GM21528 (cell line): ENCODE data around the gene COMMD3.

Source experiments
- ATAC-seq: cut with Tn5 transposase; IDR thresholded peaks from one replicate; pipeline ENCODE4 v1.9.1; 2021; ENCODE audit warnings: mild to moderate bottlenecking, moderate library complexity; ENCODE audit not compliant: unreplicated experiment, low FRiP score

The COMMD3 gene

DNA sequence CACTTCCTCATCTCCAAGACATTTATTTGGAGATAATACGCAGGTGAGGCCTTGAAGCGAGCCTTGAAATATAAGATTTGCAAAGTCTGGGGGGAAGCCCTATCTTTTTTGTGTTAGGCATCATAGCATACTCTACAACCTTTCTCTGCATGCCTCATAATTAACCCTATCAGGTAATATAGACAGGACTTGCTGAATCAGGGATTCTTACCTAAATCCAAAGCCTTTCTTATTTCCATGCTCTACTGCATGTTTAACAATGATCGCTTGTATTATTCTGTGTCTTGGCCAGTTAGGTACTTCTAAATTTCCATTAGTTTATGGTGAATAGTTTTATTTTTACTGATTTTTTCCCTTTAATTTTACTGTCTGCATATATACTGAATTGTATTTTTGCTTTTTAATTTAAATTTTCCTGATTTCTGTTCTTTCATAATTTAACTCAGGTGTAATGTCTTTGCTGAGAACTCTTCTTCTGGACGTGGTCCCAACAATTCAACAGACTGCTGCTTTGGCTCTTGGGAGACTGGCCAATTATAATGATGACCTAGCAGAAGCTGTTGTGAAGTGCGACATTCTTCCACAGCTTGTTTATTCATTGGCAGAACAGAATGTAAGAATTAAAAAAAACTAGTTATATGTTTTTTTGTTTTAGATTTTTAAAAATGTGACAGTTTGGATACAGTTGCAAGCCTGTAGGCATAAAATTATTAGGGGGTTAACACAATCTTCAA is 48.4 kb downstream of the COMMD3 start:
- no peak for ATAC-seq

DNA sequence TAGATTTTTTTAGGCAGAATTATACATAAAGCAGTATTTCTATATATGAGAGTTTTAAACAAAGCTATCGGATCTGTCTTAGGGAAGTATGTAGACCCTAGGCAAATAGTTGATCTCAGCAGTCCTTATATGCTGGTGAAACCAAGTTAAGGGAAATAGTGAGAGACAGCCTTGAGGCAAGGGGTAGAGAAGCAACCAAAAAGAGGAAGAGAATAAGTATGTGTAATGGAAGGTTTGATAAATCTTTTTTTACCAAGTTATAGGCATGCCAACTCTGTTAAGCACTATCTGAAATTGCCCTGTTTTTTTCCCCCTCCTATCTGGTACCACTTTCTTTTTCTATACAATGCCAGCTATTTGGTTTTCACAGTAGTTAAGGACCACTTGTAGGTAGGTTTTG is 49.0 kb downstream of the COMMD3 start:
- ATAC-seq = peak; percentile 52

DNA sequence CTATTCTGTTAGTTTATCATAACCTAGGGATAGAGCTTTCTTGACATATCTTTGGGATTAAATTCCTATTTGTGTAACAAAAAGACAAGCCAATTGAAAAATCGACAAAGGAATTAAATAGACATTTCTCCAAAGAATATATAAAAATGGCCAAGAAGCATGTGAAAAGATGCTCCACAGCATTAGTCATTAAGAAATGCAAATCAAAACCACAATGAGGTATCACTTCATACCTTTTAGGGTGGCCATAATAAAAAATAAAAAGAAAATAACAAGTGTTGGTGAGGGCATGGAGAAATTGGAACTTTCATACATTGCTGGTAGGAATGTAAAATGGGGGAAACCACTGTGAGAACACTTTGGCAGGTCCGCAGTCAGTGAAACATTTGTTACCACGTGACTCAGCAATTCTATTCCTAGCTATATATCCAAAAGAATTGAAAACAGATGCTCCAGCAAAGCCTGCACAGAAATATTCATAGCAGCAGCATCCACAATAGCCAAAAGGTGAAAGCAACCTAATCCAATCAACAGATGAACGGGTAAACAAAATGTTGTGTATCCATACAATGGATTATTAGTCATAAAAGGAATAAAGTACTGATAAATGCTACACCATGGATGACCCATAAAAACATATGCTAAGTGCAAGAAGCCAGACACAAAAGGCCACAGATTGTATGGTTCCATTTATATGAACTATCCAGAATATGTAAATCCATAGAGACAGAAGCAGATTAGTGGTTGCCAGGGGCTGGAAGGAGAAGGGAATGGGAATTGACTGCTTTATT is 49.7 kb downstream of the COMMD3 start:
- ATAC-seq = no peak

DNA sequence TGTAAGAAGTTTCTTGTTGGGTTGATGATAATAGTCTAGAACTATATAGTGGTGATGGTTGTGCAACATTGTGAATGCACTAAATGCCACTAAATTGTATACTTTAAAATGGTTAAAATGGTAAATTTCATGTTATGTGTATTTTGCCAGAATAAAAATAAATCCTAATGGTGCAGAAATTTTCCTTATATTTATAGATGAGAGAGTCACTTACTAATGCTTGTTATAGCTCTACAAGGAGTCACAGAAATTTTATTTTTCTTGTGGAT is 50.2 kb downstream of the COMMD3 start:
- no peak for ATAC-seq

DNA sequence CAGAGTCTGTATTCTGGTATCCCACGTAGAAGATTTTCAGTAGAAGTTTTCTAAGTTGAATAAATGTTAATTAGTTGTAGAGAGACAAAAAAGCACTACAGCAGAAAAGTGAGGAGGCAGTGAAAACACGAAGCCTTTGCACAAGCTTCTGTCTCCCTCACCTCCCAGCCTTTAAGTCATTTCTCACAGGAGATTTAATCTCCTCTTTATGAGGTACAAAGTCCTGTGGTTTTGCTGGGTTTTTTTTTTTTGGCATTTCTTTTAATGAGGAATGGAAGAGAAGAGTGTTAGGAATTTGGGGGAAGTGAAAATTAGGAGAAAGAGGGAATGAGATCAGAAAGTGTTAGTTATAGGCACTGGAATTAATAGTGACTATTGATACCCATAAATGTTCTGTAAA is 50.6 kb downstream of the COMMD3 start:
- ATAC-seq = no peak

DNA sequence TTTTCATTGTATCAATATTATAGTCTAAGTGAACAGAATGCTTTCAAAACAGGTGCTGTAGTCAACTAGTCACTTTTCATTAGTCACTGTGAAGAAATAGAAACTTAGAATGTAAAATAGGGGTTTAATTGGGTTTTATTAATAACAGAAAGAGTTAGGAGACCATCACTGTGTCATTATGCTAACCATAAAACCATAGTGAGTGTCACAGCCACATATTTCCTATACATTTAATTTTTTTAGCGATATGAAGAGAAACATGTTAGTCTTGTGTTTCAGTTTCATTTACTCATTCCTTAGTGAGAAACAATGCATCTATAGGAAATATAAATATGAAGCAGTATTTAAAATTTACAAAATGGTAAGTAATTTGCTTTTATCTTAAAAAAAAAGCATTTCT is 51.3 kb downstream of the COMMD3 start:
- ATAC-seq = no peak

DNA sequence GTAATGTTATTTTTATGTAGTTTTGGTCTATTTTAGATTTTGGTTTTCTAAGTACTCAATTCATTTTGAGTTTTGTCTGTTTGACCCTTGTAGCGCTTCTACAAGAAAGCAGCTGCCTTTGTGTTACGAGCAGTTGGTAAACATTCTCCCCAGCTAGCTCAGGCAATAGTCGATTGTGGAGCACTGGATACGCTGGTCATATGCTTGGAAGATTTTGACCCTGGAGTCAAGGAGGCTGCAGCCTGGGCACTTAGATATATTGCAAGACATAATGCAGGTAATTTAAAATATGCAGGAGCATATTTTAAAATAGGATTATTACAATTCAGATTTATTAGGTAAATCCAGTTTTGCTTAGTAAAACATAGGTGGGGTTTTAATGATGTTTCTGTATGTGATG is 52.2 kb downstream of the COMMD3 start:
- no peak for ATAC-seq

DNA sequence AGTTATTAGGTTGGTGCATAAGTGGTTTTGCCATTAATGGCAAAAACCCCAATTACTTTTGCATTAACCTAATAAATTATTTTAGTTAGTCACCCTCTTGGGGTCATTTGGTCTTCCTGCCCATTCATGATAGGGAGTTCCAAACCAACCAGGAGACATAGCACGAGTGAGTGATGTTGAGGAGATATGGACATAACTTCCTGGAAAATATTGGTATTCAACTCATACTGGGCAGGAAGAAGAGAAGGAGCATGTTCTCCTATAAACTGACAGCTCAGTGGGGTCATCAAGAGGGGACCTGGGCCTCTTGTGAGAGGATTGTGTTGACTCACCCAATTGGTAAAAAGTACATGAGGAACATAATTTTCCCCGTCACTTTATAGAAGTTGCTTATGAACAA is 52.8 kb downstream of the COMMD3 start:
- no peak for ATAC-seq

DNA sequence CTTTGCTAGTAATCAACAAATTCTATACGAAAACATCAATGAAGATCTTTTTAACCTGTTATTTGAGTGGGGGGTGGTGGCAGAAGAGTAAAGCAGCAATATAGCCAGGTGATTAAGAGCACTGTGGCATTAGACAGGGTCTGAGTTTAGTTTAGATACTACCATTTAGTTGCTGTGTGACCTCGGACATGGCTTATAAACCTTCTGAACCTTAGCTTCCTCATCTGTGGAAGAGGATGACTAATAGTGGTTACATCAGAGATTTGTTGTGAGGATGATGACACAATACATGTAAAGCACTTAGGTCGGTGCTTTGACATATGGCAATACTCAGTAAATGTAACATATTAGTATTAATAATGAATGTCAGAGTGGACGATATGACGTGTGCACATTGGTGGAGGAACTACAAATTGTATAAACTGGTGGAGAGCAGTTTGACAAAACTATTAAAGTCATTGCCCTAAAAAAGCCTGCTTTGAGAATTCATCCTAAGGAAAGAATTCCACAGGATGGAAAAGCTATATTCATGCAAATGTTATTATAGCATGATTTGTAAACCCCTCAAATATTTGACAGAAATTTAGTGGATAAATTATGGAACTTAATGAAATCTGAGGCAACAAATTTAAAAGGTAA is 53.4 kb downstream of the COMMD3 start:
- no peak for ATAC-seq
